GM12878 (cell line): ENCODE measurements around the gene UHRF1. TPM values are rescaled to one million over a fixed set of nuclear protein-coding genes. Genes with fewer than 3 reads are reported as not detected.

Experiments
- ATAC-seq: fragments of 200-7000 bp; cut with Tn5 transposase; 3 replicates; pipeline ENCODE4 v1.9.1; 2020; ENCODE audit warnings: mild to moderate bottlenecking, moderate library complexity
- BruUV-seq: library from RNA; stranded (reverse); fragments of 400-500 nt; replicated peaks from 2 replicates; lab custom pipeline; 2021; lab: Mats Ljungman, UMichigan
- CTCF ChIA-PET: fragments of 300-600 bp; sonication (Branson Sonifier 250); formaldehyde crosslinking; extraction: SDS; loops from one replicate; lab custom pipeline; 2021; ENCODE audit warnings: inconsistent platforms; lab: Yijun Ruan, JAX
- POLR2A ChIA-PET: fragments of 350-600 bp; formaldehyde crosslinking; extraction: SDS; loops from one replicate; lab custom pipeline; 2021; ENCODE audit warnings: inconsistent platforms; lab: Charles Lee
- RAD21 ChIA-PET: fragments of 300-600 bp; sonication (Branson Sonifier 250); formaldehyde crosslinking; loops from one replicate; lab custom pipeline; 2023; ENCODE audit warnings: antibody characterized with exemption; ENCODE audit not compliant: unreplicated experiment; lab: Charles Lee
- SMC1A ChIA-PET: fragments of 300-600 bp; sonication (Branson Sonifier 250); formaldehyde crosslinking; loops from one replicate; lab custom pipeline; 2023; ENCODE audit not compliant: unreplicated experiment, uncharacterized antibody; lab: Charles Lee
- DNase-seq: peaks from one replicate; pipeline ENCODE4 v3.0.0-alpha.2; 2011; ENCODE audit warnings: low read depth, low spot score
- FAIRE-seq: peaks from 3 replicates; lab custom pipeline; 2011; peaks lifted over from hg19 to GRCh38; lab: Jason Lieb, UNC
- H2AFZ ChIP-seq: 2 replicates; pipeline ENCODE4 v1.6.0; 2011; ENCODE audit warnings: low read depth, low read length, control low read depth; ENCODE audit not compliant: control insufficient read depth
- H3K27ac ChIP-seq: 2 replicates; pipeline ENCODE4 v1.5.1; 2011; ENCODE audit warnings: control low read depth; ENCODE audit not compliant: control insufficient read depth, insufficient read depth
- H3K27me3 ChIP-seq, 2 experiments: replicated peaks in 1 of 2; 2 replicates each; pipeline versions ENCODE4 v1.6.0 to v1.6.1; 2011; ENCODE audit warnings: low read length in 1 of 2; ENCODE audit not compliant: control insufficient read depth in 2 of 2, insufficient read depth in 2 of 2
- H3K36me3 ChIP-seq, 2 experiments: 2 replicates each; pipeline ENCODE4 v1.5.1; 2011; ENCODE audit warnings: low read length in 1 of 2; ENCODE audit not compliant: control insufficient read depth in 2 of 2, insufficient read depth in 2 of 2
- H3K4me1 ChIP-seq: 2 replicates; pipeline ENCODE4 v1.6.1; 2011; ENCODE audit warnings: mild to moderate bottlenecking, low read length, moderate library complexity, mixed read lengths; ENCODE audit not compliant: control insufficient read depth, insufficient read depth
- H3K4me2 ChIP-seq: 2 replicates; pipeline ENCODE4 v1.6.0; 2011; ENCODE audit warnings: control low read depth; ENCODE audit not compliant: control insufficient read depth, insufficient read depth
- H3K4me3 ChIP-seq: fragments of 200-600 bp; sonication (generic); 2 replicates; pipeline ENCODE4 v1.5.1; 2016
- H3K79me2 ChIP-seq: 2 replicates; pipeline ENCODE4 v1.6.0; 2011; ENCODE audit warnings: low read length; ENCODE audit not compliant: control insufficient read depth, insufficient read depth
- H3K9ac ChIP-seq: 2 replicates; pipeline ENCODE4 v1.8.0; 2011; ENCODE audit warnings: low read length, control low read depth, mixed read lengths; ENCODE audit not compliant: control insufficient read depth, insufficient read depth
- H3K9me3 ChIP-seq: replicated peaks from 3 replicates; pipeline ENCODE4 v1.5.1; 2011; ENCODE audit warnings: mild to moderate bottlenecking, low read length; ENCODE audit not compliant: control insufficient read depth, insufficient read depth
- H4K20me1 ChIP-seq: 2 replicates; pipeline ENCODE4 v1.6.0; 2011; ENCODE audit not compliant: control insufficient read depth, insufficient read depth
- EED ChIP-seq: sonication (generic); IDR thresholded peaks from 2 replicates; pipeline ENCODE4 v1.6.1; 2016; ENCODE audit warnings: antibody characterized with exemption, low read depth
- EGR1 ChIP-seq, 2 experiments: IDR thresholded peaks; 1 replicate in 1 of 2; 2 replicates in 1 of 2; pipeline ENCODE4 v1.6.1; 2011 to 2012; ENCODE audit warnings: low read depth in 2 of 2, low read length in 2 of 2, borderline replicate concordance in 1 of 2, mild to moderate bottlenecking in 1 of 2, moderate library complexity in 1 of 2
- IKZF1 ChIP-seq: fragments of 450-650 bp; conservative IDR thresholded peaks from 2 replicates; pipeline ENCODE4 v1.6.1; 2017; ENCODE audit warnings: antibody characterized with exemption, mild to moderate bottlenecking
- TBL1XR1 ChIP-seq: IDR thresholded peaks from 2 replicates; pipeline ENCODE4 v1.6.1; 2012; ENCODE audit warnings: low read depth, low read length, improper control_type of control experiment
- TCF3 ChIP-seq: IDR thresholded peaks from 2 replicates; pipeline ENCODE4 v1.6.1; 2012; ENCODE audit warnings: low read depth, mild to moderate bottlenecking, low read length, borderline replicate concordance; ENCODE audit not compliant: insufficient read depth
- WGBS: methylation state at CpG from one replicate; pipeline ENCODE4 v1.1.6; 2016; ENCODE audit warnings: low lambda C conversion rate; ENCODE audit not compliant: insufficient replicate concordance, insufficient coverage; ENCODE audit errors: missing lambda C conversion rate; 5-methylcytosine and 5-hydroxymethylcytosine counted together
- in situ Hi-C: fragments of 300-500 bp; cut with MboI; formaldehyde crosslinking; loops from 9 replicates; pipeline ENCODE4 v1.14.3; 2018; ENCODE audit warnings: mixed read lengths
- intact Hi-C: fragments of 100-400 bp; cut with micrococcal nuclease; formaldehyde crosslinking; loops from one replicate; pipeline ENCODE4 v1.14.2; 2022; ENCODE audit not compliant: unreplicated experiment
- polyA plus RNA-seq, 11 experiments: library from polyadenylated mRNA; depleted of rRNA in 4 of 11; unstranded in 6 of 11; stranded (reverse) in 5 of 11; fragments of >200 nt; fragmentation: Nextera tagmentation in 4 of 11; fragmentation: Illumina TruSeq in 1 of 11; extraction: Ambion mirVana in 4 of 11; extraction: Trizol in 1 of 11; gene quantifications; 1 replicate in 1 of 11; 2 replicates in 10 of 11; pipeline versions ENCODE4 v1.2.1 to v1.2.3, GENCODE V29; 2011 to 2016; ENCODE audit warnings: inconsistent platforms in 2 of 11, missing spikeins in 2 of 11, low read depth in 1 of 11
- total RNA-seq, 4 experiments: library from RNA; depleted of rRNA in 3 of 4; stranded (reverse); fragments of >200 nt in 3 of 4; fragmentation: Illumina TruSeq in 1 of 4; extraction: Trizol in 1 of 4; gene quantifications; 2 replicates each; pipeline versions ENCODE4 v1.2.1 to v1.2.3, GENCODE V29; 2013 to 2021
- TF ChIP-seq, protein P1 (sequence below): fragments of 450-650 bp; IDR thresholded peaks from 2 replicates; pipeline ENCODE4 v1.6.1; 2017; ENCODE audit warnings: mild to moderate bottlenecking, moderate library complexity

The UHRF1 gene
- total and polyA plus RNA-seq, 10 of the 15 experiments (the other 5 are each of a cell fraction or from before 2014, with no cell fraction given) = 13.0 to 109 (median 37.7) TPM

- CTCF ChIA-PET = interaction anchor here (1.0 kb wide), 1 partner anchor 70 kb away, joined by 3 read pairs; no protein-coding TSS in a partner anchor
- in situ Hi-C loops (no loop called here), intact Hi-C loops (no loop called here)
- Histone ChIP-seq H3K4me2 (peak overlapping the region; percentile 55; the same call in 1 of the 2 replicates), H3K79me2 (no peaks in the 10 kb centered on the region)
- BruUV-seq = no TSS peak
- TF ChIP-seq TBL1XR1 (no peak), EGR1 (IDR thresholded peaks at IDR 0.05; ENCODE audit: borderline replicate concordance in 1 of 2, low read depth in 2 of 2, low read length in 2 of 2) (0 out of 3 replicates have a peak, but pooled peaks of 1 of the 2 experiments have one; percentile 15), EED (peak; percentile 56; the same call in 1 of the 2 replicates), TCF3 (0 out of 2 replicates have a peak, but pooled peaks have one; percentile 62), IKZF1 (no peak)
- TF ChIP-seq, protein P1, sequence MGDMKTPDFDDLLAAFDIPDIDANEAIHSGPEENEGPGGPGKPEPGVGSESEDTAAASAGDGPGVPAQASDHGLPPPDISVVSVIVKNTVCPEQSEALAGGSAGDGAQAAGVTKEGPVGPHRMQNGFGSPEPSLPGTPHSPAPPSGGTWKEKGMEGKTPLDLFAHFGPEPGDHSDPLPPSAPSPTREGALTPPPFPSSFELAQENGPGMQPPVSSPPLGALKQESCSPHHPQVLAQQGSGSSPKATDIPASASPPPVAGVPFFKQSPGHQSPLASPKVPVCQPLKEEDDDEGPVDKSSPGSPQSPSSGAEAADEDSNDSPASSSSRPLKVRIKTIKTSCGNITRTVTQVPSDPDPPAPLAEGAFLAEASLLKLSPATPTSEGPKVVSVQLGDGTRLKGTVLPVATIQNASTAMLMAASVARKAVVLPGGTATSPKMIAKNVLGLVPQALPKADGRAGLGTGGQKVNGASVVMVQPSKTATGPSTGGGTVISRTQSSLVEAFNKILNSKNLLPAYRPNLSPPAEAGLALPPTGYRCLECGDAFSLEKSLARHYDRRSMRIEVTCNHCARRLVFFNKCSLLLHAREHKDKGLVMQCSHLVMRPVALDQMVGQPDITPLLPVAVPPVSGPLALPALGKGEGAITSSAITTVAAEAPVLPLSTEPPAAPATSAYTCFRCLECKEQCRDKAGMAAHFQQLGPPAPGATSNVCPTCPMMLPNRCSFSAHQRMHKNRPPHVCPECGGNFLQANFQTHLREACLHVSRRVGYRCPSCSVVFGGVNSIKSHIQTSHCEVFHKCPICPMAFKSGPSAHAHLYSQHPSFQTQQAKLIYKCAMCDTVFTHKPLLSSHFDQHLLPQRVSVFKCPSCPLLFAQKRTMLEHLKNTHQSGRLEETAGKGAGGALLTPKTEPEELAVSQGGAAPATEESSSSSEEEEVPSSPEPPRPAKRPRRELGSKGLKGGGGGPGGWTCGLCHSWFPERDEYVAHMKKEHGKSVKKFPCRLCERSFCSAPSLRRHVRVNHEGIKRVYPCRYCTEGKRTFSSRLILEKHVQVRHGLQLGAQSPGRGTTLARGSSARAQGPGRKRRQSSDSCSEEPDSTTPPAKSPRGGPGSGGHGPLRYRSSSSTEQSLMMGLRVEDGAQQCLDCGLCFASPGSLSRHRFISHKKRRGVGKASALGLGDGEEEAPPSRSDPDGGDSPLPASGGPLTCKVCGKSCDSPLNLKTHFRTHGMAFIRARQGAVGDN = no peak
- TF ChIP-seq, all 136 proteins: peak for 3
- H3K4me1 ChIP-seq = peaks cover 6% of the 10 kb centered on the region
- H3K27me3 ChIP-seq = no peaks in the 10 kb centered on the region
- no peaks in the 10 kb centered on the region for H3K9me3 ChIP-seq
- no peak for FAIRE-seq
- H2AFZ ChIP-seq = peak overlapping the region; percentile 65
- no peak overlapping the region for H3K27ac ChIP-seq
- no peak for DNase-seq
- ATAC-seq = no peak; the same call in 2 of the 3 replicates
- 19% methylated on average over 21 of the region's 23 CpGs for WGBS
- no peaks in the 10 kb centered on the region for H4K20me1 ChIP-seq
- peak overlapping the region; percentile 20; the same call in 1 of the 2 replicates for H3K9ac ChIP-seq
- no peaks in the 10 kb centered on the region for H3K36me3 ChIP-seq
- ChIA-PET POLR2A (no interaction called here), SMC1A (no interaction called here), RAD21 (no interaction called here)
- H3K4me3 ChIP-seq = no peak overlapping the region
Measured at GRCh38 chr19:4878491-4878968, 30.8 kb upstream of the UHRF1 start.
